DOHH2 (cell line): ENCODE data around the gene GALNT9.

Source experiments
- CTCF ChIP-seq: fragments of 200-600 bp; sonication (generic); IDR thresholded peaks from one replicate; pipeline ENCODE4 v1.5.1; 2014; ENCODE audit warnings: antibody characterized with exemption, mild to moderate bottlenecking, low read depth, low read length; ENCODE audit not compliant: poor library complexity, severe bottlenecking
- EZH2phosphoT487 ChIP-seq: fragments of 200-600 bp; sonication (generic); IDR thresholded peaks from 2 replicates; pipeline ENCODE4 v1.6.1; 2017; ENCODE audit warnings: borderline replicate concordance, mild to moderate bottlenecking, antibody characterized with exemption, low read length, moderate library complexity, mixed read lengths

GRCh38 chr12:132340266-132341035 is 11.1 kb upstream of the GALNT9 start:
- TF ChIP-seq EZH2phosphoT487: no peak
- TF ChIP-seq CTCF: no peak
